Caco-2 (cell line): ENCODE data around the gene HES7. TPM values are rescaled to one million over a fixed set of nuclear protein-coding genes. Genes with fewer than 3 reads are reported as not detected.
A peak's percentile ranks its signal among the peaks of the same experiment; 100 is the strongest.
"Not testable (repeated sequence)": the region's sequence is repeated elsewhere in the genome, so short reads cannot be mapped to it uniquely, and the experiment has no call there.

Experiments
- Bru-seq: library from RNA; stranded (reverse); fragments of 400-500 nt; gene quantifications from one replicate; lab custom pipeline; 2021; lab: Mats Ljungman, UMichigan
- BruChase-seq, 2 experiments: library from RNA; stranded (reverse); fragments of 400-500 nt; gene quantifications; one replicate each; lab custom pipeline; 2021; lab: Mats Ljungman, UMichigan
- BruUV-seq: library from RNA; stranded (reverse); fragments of 400-500 nt; replicated peaks from 2 replicates; lab custom pipeline; 2021; lab: Mats Ljungman, UMichigan
- CTCF ChIA-PET: fragments of 300-600 bp; sonication (Branson Sonifier 250); formaldehyde crosslinking; loops from one replicate; lab custom pipeline; 2022; ENCODE audit warnings: antibody characterized with exemption; lab: Charles Lee
- POLR2A ChIA-PET: fragments of 300-600 bp; sonication (Branson Sonifier 250); formaldehyde crosslinking; loops from one replicate; lab custom pipeline; 2022; ENCODE audit warnings: antibody characterized with exemption; lab: Charles Lee
- DNase-seq, 2 experiments: peaks; one replicate each; pipeline versions ENCODE4 v3.0.0 to v3.0.0-alpha.2; 2020 to 2022
- H3K27me3 ChIP-seq: replicated peaks from 2 replicates; pipeline ENCODE4 v1.6.0; 2011; ENCODE audit warnings: low read length; ENCODE audit not compliant: control insufficient read depth, insufficient read depth
- H3K36me3 ChIP-seq: 2 replicates; pipeline ENCODE4 v1.5.1; 2011; ENCODE audit warnings: low read length; ENCODE audit not compliant: control insufficient read depth, insufficient read depth
- H3K4me1 ChIP-seq: fragments of 250-450 bp; sonication (Bioruptor Pico); 2 replicates; pipeline ENCODE4 v1.5.1; 2020; ENCODE audit warnings: mild to moderate bottlenecking
- H3K4me3 ChIP-seq: 2 replicates; pipeline ENCODE4 v1.5.1; 2011; ENCODE audit warnings: low read depth, mild to moderate bottlenecking, control low read depth, low read length
- H3K9me3 ChIP-seq: fragments of 250-450 bp; sonication (Bioruptor Pico); 2 replicates; pipeline ENCODE4 v1.5.1; 2020; ENCODE audit warnings: mild to moderate bottlenecking, moderate library complexity
- H3K27ac Mint-ChIP-seq: one replicate; pipeline ENCODE4 v1.8.0; 2022; ENCODE audit warnings: mixed read lengths; ENCODE audit not compliant: unreplicated experiment
- H3K27me3 Mint-ChIP-seq: one replicate; pipeline ENCODE4 v1.8.0; 2022; ENCODE audit warnings: mixed read lengths; ENCODE audit not compliant: insufficient read depth, unreplicated experiment
- H3K36me3 Mint-ChIP-seq: one replicate; pipeline ENCODE4 v1.8.0; 2022; ENCODE audit warnings: mild to moderate bottlenecking, mixed read lengths; ENCODE audit not compliant: insufficient read depth, unreplicated experiment
- H3K4me1 Mint-ChIP-seq: one replicate; pipeline ENCODE4 v1.8.0; 2022; ENCODE audit warnings: low read depth, mixed read lengths; ENCODE audit not compliant: unreplicated experiment
- H3K4me3 Mint-ChIP-seq: one replicate; pipeline ENCODE4 v1.8.0; 2022; ENCODE audit warnings: mild to moderate bottlenecking, moderate library complexity, mixed read lengths; ENCODE audit not compliant: unreplicated experiment
- H3K9me3 Mint-ChIP-seq: one replicate; pipeline ENCODE4 v1.8.0; 2022; ENCODE audit warnings: mixed read lengths; ENCODE audit not compliant: unreplicated experiment
- intact Hi-C: fragments of 100-400 bp; cut with micrococcal nuclease; formaldehyde crosslinking; loops from one replicate; pipeline ENCODE4 v1.10.0; 2022; ENCODE audit not compliant: unreplicated experiment
- long read RNA-seq: library from polyadenylated mRNA; stranded (forward); transcript quantifications from one replicate; pipeline ENCODE4 v2.0.0, GENCODE V29; 2022
- total RNA-seq: library from RNA; stranded (reverse); gene quantifications from 2 replicates; pipeline ENCODE4 v1.2.3, GENCODE V29; 2022
- TF ChIP-seq, protein P1 (sequence below), 2 experiments: fragments of 200-600 bp in 1 of 2; IDR thresholded peaks; 1 replicate in 1 of 2; 2 replicates in 1 of 2; pipeline versions ENCODE4 v1.5.1 to v1.8.0; 2011 to 2022; ENCODE audit warnings: antibody characterized with exemption in 1 of 2, control low read depth in 1 of 2, inconsistent platforms in 1 of 2, low read depth in 1 of 2, low read length in 1 of 2, mild to moderate bottlenecking in 1 of 2, moderate library complexity in 1 of 2; ENCODE audit not compliant: insufficient read depth in 1 of 2, severe bottlenecking in 1 of 2, unreplicated experiment in 1 of 2

HES7 gene
- total RNA-seq (not detected in 2 replicates), Bru-seq, nascent RNA (percentile 13 among the genes with signal in this experiment), BruChase-seq, experiment 1, labeled RNA remaining after a 2-hour chase (percentile 23 among the genes with signal in this experiment), BruChase-seq, experiment 2, labeled RNA remaining after a 6-hour chase (not detected)
- long read RNA-seq, partial matches to known transcripts = 0 of 1 reads
- long read RNA-seq, other reads (novel, unspliced or antisense) = 1 of 1 reads

DNA sequence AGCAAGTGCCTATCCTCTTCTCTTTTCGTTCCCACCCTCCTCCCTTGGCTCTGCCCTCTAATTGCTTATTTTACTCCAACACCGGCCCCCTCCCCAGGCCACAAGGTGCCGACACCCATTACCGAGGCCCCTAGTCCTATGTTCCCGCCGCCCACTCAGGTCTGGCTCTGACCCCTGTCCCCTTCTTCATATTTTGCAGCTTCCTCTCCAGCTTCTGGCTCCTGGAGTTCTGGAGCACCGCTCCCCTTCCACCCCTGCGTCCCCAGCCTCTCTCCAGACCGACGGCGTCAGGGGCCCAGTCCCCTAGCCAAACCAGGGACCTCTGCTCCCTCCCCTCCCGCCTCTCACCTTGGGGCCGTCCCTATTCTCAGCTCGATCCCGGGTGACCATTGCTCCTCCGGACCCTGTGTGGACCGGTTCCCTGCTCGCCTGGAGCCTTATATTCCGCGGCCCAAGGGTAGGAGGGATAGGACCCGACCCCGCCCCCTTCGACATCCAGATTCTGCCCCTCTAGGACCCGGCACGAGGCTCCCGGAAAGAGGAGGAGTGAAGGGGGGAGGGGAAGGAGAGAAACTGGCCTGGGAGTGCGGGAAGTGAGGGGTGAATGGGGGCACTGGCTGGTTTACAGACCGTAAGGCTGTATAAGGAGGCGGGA lies at the start of gene HES7:
Gene HES7, minus strand, starts transcription at position 412 of the 655 bp plus-strand sequence. Its CDS starts 22 bp downstream, at position 390.
- H3K27me3 Mint-ChIP-seq = peaks cover 2% of the 10 kb centered on the region
- intact Hi-C loops = loop anchor here (2.0 kb wide), 2 partner anchors 15 to 35 kb away; no protein-coding TSS in a partner anchor
- Histone ChIP-seq H3K4me1 (no peaks in the 10 kb centered on the region; the same call in 1 of the 2 replicates), H3K4me3 (peak within 1 kb of the TSS; percentile 37), H3K27me3 (no peaks in the 10 kb centered on the region; the same call in 1 of the 2 replicates), H3K36me3 (no peaks in the 10 kb centered on the region), H3K9me3 (no peaks in the 10 kb centered on the region)
- BruUV-seq = no TSS peak
- TF ChIP-seq, protein P1, sequence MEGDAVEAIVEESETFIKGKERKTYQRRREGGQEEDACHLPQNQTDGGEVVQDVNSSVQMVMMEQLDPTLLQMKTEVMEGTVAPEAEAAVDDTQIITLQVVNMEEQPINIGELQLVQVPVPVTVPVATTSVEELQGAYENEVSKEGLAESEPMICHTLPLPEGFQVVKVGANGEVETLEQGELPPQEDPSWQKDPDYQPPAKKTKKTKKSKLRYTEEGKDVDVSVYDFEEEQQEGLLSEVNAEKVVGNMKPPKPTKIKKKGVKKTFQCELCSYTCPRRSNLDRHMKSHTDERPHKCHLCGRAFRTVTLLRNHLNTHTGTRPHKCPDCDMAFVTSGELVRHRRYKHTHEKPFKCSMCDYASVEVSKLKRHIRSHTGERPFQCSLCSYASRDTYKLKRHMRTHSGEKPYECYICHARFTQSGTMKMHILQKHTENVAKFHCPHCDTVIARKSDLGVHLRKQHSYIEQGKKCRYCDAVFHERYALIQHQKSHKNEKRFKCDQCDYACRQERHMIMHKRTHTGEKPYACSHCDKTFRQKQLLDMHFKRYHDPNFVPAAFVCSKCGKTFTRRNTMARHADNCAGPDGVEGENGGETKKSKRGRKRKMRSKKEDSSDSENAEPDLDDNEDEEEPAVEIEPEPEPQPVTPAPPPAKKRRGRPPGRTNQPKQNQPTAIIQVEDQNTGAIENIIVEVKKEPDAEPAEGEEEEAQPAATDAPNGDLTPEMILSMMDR (IDR thresholded peaks at IDR 0.05; ENCODE audit: insufficient read depth in 1 of 2, low read depth in 1 of 2, low read length in 1 of 2, severe bottlenecking in 1 of 2, unreplicated experiment in 1 of 2) = no peak
- DNase-seq = no peak
- H3K36me3 Mint-ChIP-seq = peaks cover 56% of the 10 kb centered on the region
- no peaks in the 10 kb centered on the region for H3K9me3 Mint-ChIP-seq
- no peak within 1 kb of the TSS for H3K27ac Mint-ChIP-seq
- POLR2A ChIA-PET = interaction anchor here (0.8 kb wide), 1 partner anchor 33 kb away, joined by 3 read pairs; no protein-coding TSS in a partner anchor
- CTCF ChIA-PET = interaction anchor here (0.7 kb wide), 1 partner anchor 99 kb away, joined by 3 read pairs; no protein-coding TSS in a partner anchor
- peaks cover 44% of the 10 kb centered on the region for H3K4me1 Mint-ChIP-seq
- peak within 1 kb of the TSS; percentile 87 for H3K4me3 Mint-ChIP-seq

DNA sequence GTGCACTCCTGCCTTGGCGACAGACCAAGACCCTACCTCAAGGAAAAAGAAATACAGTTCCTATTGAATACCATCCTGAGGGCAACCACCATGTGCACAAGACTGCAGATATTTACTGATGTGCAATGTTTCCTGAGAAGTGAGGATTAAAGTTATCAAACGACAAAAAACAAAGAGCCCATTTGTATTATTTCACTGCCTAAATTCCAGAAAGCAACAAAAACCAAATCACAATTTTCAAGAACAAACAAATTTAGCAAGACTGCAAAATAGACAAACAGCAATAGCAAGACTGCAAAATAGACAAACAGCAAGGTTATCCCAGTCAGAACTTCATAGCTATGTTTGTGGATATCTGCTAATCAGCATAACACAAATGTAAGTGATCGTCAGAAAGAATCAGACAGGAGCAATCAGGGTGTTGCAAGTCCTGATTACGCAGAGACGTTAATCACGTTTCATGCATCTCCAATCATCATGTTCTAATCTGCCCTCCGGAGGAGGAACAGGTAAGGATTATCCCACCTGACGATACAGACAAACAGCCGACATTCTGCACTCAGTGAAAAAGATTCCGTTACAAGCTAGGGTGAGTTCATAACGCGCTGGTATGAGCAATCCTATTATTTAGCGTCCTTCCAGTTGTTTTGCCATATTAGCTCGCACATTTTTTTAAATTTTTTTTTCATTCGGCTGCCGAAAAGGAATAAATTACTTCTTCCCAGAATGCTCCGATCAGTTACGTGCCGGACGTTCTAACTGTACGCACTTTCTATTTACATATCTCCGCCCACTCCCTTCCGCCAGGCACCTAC lies 49.4 kb upstream of the HES7 start:
- no peaks in the 10 kb centered on the region for H3K27me3 ChIP-seq
- BruUV-seq = TSS peak; percentile 100
- peak overlapping the region; percentile 34 for H3K4me3 ChIP-seq
- ChIA-PET CTCF (interaction anchor here (0.6 to 1.0 kb wide), 2 partner anchors 17 to 49 kb away, joined by 3 read pairs; no protein-coding TSS in a partner anchor), POLR2A (interaction anchor here (0.6 to 1.3 kb wide), 21 partner anchors 9 to 558 kb away, joined by 3 to 23 read pairs (median 5); partner anchors contain the start of genes AURKB, BORCS6, CTC1 and NDEL1)
- H3K36me3 ChIP-seq = no peaks in the 10 kb centered on the region
- no peaks in the 10 kb centered on the region for H3K4me1 ChIP-seq
- H3K4me1 Mint-ChIP-seq = peaks cover 7% of the 10 kb centered on the region
- peaks cover 11% of the 10 kb centered on the region for H3K36me3 Mint-ChIP-seq
- H3K9me3 Mint-ChIP-seq = no peaks in the 10 kb centered on the region
- peak overlapping the region; percentile 89 for H3K4me3 Mint-ChIP-seq
- H3K27ac Mint-ChIP-seq = peak overlapping the region; percentile 100
- H3K9me3 ChIP-seq = no peaks in the 10 kb centered on the region
- DNase-seq = peak; percentile 83 to 84
- TF ChIP-seq, protein P1 (IDR thresholded peaks at IDR 0.05; ENCODE audit: insufficient read depth in 1 of 2, low read depth in 1 of 2, low read length in 1 of 2, severe bottlenecking in 1 of 2, unreplicated experiment in 1 of 2) = no peak
- H3K27me3 Mint-ChIP-seq = no peaks in the 10 kb centered on the region
- intact Hi-C loops = no loop called here

DNA sequence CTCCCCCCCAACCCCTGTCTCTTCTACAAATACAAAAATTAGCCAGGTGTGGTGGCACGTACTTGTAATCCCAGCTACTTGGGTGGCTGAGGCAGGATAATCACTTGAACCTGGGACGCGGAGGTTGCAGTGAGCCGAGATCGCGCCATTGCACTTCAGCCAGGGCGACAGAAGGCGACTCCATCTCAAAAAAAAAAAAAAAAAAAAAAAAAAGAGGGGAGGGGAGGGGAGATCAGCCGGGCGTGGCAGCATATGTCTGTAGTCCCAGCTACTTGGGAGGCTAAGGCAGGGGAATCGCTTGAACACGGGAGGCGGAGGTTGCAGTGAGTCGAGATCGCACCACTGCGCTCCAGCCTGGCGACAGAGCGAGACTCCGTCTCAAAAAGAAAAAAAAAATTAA lies 46.3 kb upstream of the HES7 start:
- POLR2A ChIA-PET, intact Hi-C loops, H3K4me3 ChIP-seq, H3K4me3 Mint-ChIP-seq, H3K9me3 ChIP-seq, DNase-seq, H3K27me3 ChIP-seq, CTCF ChIA-PET, BruUV-seq, H3K4me1 ChIP-seq, H3K36me3 ChIP-seq, H3K4me1 Mint-ChIP-seq, H3K9me3 Mint-ChIP-seq, H3K27me3 Mint-ChIP-seq, H3K27ac Mint-ChIP-seq: not testable (repeated sequence)
- H3K36me3 Mint-ChIP-seq = peaks cover 11% of the 10 kb centered on the region
